HEK293 (cell line): Measurements from ENCODE around the gene GPLD1.

ENCODE experiments used
- CTCF ChIP-seq: fragments of 450-650 bp; formaldehyde crosslinking; IDR thresholded peaks from 2 replicates; pipeline ENCODE4 v1.5.1; 2016; ENCODE audit warnings: missing biosample characterization, missing genetic modification characterization
- MYNN ChIP-seq: fragments of 450-650 bp; formaldehyde crosslinking; IDR thresholded peaks from 2 replicates; pipeline ENCODE4 v1.5.1; 2016; ENCODE audit warnings: missing biosample characterization, missing genetic modification characterization, borderline replicate concordance
- PRDM4 ChIP-seq: fragments of 450-650 bp; formaldehyde crosslinking; IDR thresholded peaks from 2 replicates; pipeline ENCODE4 v1.5.1; 2017; ENCODE audit warnings: missing biosample characterization, missing genetic modification characterization
- YY1 ChIP-seq: fragments of 450-650 bp; formaldehyde crosslinking; IDR thresholded peaks from 2 replicates; pipeline ENCODE4 v1.5.1; 2018; ENCODE audit warnings: missing biosample characterization, missing genetic modification characterization
- ZBTB17 ChIP-seq: fragments of 450-650 bp; formaldehyde crosslinking; IDR thresholded peaks from 2 replicates; pipeline ENCODE4 v1.5.1; 2016; ENCODE audit warnings: missing biosample characterization, missing genetic modification characterization
- ZNF274 ChIP-seq, 2 experiments: fragments of 200-500 bp in 1 of 2; fragments of 450-650 bp in 1 of 2; sonication (Bioruptor generic) in 1 of 2; formaldehyde crosslinking in 1 of 2; IDR thresholded peaks; 2 replicates each; pipeline versions ENCODE4 v1.5.1 to v1.6.1; 2014 to 2016; ENCODE audit warnings: borderline replicate concordance in 1 of 2, inconsistent platforms in 1 of 2, low read length in 1 of 2, missing biosample characterization in 1 of 2, missing genetic modification characterization in 1 of 2
- ZNF292 ChIP-seq: fragments of 450-650 bp; formaldehyde crosslinking; IDR thresholded peaks from 2 replicates; pipeline ENCODE4 v1.5.1; 2016; ENCODE audit warnings: low read depth, missing biosample characterization, missing genetic modification characterization, borderline replicate concordance
- ZNF530 ChIP-seq: fragments of 450-650 bp; formaldehyde crosslinking; IDR thresholded peaks from 2 replicates; pipeline ENCODE4 v1.5.1; 2016; ENCODE audit warnings: low read depth, missing biosample characterization, missing genetic modification characterization

GRCh38 chr6:24378473-24379097 is 110.8 kb downstream of the GPLD1 start:
- no peak for TF ChIP-seq ZNF530
- TF ChIP-seq MYNN (tag by site-specific recombination): no peak
- no peak for TF ChIP-seq ZBTB17 (tag by site-specific recombination)
- TF ChIP-seq CTCF: no peak
- TF ChIP-seq ZNF292: no peak
- TF ChIP-seq ZNF274 (IDR thresholded peaks at IDR 0.05; ENCODE audit: low read length): no peak
- TF ChIP-seq ZNF274 (tag by site-specific recombination; IDR thresholded peaks at IDR 0.05; ENCODE audit: borderline replicate concordance): no peak
- TF ChIP-seq YY1 (tag by site-specific recombination): no peak
- TF ChIP-seq PRDM4 (tag by site-specific recombination): no peak
